GM21737 (cell line): ENCODE data around the gene ZFP64.
"Not testable (repeated sequence)": the region's sequence is repeated elsewhere in the genome, so short reads cannot be mapped to it uniquely, and the experiment has no call there.

Experiments
- ATAC-seq: cut with Tn5 transposase; IDR thresholded peaks from one replicate; pipeline ENCODE4 v1.9.1; 2021; ENCODE audit warnings: mild to moderate bottlenecking, moderate library complexity; ENCODE audit not compliant: unreplicated experiment

Gene ZFP64

DNA sequence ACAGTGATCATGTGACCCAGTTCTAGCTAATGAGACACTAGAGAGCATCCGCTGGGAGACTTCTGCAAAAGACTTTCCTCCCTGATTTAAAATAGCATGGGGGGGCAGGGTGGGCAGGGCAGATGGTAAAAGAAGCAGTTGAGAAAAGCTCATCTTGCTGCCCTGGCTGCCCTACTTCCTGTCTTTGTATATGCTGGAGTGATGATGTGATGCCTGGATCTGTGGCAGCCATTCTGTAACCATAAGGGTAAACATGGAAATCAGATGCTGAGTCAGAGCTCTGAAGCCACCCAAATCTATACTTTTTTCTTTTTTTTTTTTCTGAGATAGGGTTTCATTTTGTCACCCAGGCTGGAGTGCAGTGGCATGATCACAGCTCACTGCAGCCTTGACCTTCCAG lies 25.4 kb downstream of the ZFP64 start:
- no peak for ATAC-seq

DNA sequence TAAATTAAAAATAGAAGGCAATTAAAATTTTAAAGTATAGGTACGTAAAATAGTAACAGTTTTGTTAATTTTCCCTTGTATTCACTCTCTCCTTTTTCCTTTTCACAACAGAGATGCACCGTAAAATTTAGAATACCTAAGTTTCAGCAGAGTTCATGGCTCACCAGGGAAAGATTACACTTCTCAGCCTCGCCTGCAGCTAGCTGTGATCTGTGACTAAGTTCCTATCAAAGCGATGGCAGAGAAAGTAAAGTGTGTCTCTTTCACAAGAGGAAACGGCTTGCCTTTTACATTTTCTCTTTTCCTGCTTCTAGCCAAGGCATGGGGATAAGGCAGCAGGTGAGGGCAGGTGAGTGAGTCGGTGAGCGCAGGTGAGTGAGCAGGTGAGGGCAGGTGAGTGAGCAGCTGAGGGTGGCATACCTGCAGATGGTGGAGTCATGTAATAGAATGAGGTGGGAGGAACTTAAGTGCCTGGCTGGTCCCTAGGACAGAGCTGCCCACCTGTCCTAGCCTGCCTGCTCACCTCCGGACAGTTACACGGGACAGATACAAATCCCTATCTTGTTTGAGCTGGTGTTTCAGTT lies 30.9 kb downstream of the ZFP64 start:
- no peak for ATAC-seq

DNA sequence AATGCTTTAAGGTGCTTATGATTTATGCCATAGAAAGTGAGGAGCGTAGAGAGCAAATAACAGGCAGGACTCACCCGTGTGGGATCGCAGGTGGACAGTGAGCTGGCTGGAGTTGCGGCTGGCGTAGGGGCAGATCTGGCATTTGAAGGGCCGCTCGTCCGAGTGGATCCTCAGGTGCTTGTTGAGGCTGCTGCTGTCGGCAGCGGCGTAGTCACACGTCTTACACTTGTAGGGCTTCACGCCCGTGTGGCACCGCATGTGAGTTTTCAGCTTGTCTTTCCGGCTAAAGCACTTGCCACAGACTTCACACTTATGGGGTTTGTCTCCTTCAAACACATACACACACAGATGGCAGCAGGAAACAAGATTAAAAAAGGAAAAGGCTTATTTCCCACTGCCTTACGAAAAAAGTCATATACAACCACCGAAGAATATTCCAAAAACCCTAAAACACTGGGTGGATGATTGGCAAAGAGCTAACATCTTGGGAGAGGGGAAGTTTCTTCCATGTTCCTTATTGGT lies 31.5 kb downstream of the ZFP64 start:
- no peak for ATAC-seq

DNA sequence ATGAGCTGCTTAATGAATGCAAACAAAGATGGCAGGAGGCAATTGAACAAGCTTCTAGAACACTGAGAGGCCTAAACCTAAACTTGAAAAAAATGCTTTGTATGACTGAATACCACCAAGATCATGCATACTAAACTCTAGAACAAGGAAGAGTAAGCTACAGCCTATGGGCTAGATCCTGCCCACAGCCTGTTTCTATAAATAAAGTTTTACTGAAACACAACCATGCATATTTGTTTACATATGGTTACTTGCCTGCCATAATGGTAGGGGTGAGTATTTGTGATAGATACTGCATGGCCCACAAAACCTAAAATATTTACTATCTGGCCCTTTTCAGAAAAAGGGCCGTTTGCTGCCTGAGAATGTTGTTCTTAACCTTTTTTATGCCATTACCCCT lies 37.0 kb downstream of the ZFP64 start:
- ATAC-seq, result no peak

DNA sequence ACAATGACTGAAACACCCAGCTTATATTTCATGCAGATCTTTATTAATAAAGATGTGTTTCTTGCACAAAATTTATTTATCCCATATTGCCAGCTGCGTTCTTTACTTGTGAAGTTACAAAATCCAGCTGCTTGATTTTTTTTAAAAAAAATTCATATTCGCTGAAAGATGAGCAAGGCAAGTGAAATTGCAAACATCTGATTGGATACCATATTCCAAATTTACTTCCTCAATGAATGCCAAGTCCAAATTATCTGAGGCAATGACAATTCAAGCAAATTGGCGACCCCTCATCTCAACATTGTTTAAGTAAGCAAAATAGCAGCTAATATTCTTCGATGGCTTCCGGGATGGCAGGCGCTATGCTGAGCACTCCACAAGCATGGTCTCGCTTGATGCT lies 37.7 kb downstream of the ZFP64 start:
- ATAC-seq, result no peak

DNA sequence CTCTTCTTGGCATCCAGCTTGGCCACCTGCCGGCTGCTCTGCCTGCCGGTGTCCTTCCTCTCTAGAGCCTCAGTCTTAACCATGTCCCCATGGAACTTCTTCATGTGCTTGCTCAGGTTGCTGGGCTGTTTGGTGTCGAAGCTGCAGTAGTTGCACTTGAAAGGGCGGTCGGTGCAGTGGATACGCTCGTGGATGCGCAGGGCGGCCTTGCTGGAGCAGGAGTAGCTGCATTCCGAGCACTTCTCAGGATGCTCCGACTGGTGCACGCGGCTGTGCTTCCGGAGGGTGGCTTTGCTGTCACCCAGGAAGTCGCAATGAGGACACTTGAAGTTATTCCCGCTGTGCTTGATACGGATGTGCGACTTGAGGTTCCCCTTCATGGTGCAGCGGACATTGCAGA lies 38.7 kb downstream of the ZFP64 start:
- ATAC-seq, result no peak

DNA sequence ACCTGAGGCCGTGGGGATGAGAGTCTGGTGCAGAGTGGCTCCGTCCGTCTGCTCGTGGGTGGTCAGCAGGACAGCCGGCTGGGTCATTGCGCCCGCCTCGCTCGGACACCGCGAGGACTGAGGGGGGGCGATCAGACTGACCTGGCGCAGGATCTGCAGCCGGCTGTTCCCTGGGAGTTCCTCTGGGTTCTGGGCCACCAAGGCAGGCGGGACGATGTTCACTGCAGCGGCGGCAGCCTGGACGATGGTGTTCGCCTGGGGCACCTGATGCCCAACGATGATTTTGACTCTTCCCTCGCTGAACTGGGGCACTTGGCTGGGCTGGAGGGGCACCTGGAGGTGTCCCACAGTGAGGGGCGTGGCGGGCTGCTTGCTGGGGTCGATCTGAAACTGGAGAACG lies 39.2 kb downstream of the ZFP64 start:
- ATAC-seq, result no peak

DNA sequence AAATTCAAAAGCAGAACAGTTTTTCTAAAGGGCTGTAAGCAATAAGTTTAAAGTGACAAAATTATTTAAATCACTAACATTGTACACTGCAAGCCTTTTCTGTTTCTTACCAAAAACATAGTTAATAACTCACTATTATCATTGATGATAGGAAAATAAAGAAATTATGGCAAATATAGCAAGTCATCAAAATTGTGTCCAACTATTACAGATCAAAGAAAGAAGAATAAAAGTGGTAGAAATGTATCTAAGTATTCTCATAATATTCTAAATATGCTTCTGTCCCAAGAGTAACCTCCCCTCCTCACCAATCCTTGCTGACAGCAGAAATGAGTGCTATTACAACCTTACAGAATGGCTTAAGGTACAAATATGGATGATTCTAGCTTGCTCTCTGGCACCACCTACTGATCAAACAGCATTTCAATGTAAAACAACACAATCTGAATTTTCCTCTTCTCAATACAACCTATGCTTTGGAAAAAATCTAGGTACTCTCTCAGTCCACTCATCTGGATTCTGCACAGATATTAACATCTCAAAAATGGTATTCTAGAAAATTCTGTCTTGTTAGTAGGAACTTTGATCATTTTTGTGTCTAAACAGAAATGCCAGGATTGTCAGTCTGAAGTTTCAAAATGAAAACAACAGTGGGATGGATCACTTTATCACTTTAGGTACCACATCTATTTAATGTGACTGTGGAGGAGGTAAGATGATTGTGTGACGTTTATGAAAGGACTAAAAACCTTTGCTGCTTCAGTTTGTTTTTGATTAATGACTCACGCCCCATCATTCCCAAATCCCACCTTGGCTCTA lies 40.9 kb downstream of the ZFP64 start:
- ATAC-seq, result no peak

DNA sequence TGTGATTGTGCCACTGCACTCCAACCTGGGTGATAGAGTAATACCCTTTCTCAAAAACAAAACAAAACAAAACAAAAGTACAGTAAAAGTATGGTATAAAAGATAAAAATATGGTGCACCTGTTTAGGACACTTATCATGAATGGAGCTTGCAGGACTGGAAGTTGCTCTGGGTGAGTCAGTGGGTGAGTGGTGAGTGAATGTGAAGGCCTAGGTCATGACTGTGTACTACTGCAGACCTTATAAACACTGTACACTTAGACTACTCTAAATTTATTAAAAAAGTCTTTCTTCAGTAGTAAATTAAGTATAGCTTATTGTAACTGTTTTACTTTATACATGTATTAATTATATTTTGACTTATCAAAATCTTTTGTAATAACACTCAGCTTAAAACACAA lies 46.0 kb downstream of the ZFP64 start:
- ATAC-seq, result no peak

DNA sequence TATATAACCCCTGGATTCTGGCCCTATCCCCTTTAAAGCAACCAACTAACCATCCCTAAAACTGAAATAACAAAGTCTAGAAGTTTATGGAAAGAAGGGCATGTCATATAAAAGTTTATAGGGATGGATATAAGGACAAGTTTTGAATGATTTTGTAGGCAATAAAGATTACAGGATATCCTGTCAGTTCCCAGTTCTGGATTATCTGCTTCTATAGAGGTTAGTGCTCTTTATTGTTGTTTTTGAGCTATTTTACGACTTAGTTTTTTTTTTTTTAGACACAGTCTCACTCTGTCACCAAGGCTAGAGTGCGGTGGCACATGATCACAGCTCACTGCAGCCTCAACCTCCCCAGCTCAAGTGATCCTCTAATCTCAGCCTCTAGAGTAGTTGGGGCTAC lies 48.3 kb downstream of the ZFP64 start:
- ATAC-seq, result no peak

DNA sequence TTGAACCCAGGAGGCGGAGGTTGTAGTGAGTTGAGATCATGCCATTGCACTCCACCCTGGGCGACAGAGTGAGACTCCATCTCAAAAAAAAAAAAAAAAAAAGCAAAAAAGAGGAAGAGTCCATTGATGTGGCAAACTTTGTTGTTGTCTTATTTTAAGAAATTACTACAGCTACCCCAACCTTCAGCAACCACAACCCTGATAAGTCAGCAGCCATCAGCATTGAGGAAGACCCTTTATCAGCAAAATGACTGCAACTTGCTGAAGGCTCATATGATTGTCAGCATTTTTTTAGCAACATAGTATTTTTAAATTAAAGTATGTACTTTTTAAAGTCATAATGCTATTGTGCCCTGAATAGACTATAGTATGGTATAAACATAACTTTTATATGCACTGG lies 48.8 kb downstream of the ZFP64 start:
- no peak for ATAC-seq

DNA sequence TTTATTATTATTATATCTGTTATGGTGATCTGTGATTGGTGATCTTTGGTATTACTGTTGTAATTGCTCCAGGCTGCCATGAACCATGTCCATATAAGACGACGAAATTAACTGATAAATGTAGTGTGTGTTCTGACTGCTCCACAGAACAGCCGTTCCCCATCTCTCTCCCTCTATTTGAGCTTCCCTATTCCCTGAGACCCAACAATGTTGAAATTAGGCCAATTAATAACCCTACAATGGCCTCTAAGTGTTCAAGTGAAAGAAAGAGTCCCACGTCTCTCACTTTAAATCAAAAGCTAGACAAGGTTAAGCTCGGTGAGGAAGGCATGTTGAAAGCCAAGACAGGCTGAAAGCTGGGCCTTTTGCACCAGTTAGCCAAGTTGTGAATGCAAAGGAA lies 51.6 kb downstream of the ZFP64 start:
- no peak for ATAC-seq

DNA sequence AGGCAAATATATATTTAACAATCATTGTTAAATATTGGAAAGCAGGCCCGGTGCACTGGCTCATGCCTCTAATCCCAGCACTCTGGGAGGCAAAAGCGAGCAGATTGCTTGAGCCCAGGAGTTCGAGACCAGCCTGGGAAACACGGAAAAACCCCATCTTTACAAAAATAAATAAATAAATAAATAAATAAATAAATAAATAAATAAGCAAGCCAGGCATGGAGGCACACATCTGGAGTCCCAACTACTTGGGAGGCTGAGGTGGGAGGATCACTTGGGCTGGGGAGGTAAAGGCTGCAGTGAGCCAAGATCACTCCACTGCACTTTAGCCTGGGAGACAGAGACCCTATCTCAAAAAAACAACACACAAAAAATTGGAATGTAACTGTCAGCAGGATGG lies 53.7 kb downstream of the ZFP64 start:
- ATAC-seq, result no peak

DNA sequence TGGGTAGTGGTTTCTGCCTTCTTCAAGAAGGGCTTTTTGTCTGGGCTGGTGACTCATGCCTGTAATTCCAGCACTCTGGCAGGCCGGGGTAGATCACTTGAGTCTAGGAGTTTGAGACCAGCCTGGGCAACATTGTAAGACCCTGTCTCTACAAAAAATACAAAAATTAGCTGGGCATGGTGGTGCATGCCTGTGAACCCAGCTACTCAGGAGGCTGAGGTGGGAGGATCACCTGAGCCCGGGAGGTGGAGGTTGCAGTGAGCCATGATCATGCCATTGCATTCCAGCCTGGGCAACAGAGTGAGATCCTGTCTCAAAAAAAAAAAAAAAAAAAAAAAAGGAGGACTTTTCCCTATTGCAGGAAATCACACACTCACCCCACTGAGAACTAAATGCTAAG lies 57.9 kb downstream of the ZFP64 start:
- ATAC-seq, result not testable (repeated sequence)

DNA sequence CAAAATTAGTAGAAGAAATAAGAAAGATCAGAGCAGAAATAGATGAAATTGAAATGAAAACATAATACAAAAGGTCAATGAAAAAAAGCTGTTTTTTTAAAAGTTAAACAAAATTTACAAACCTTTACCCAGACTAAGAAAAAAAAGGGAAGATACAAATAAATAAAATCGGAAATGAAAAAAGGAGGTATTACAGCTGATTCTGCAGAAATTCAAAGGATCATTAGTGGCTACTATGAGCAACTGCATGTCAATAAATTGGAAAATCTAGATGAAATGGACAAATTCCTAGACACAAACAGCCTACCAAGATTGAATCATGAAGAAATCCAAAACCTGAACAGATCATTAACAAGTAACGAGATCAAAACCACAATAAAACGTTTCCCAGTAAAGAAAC lies 59.2 kb downstream of the ZFP64 start:
- no peak for ATAC-seq

DNA sequence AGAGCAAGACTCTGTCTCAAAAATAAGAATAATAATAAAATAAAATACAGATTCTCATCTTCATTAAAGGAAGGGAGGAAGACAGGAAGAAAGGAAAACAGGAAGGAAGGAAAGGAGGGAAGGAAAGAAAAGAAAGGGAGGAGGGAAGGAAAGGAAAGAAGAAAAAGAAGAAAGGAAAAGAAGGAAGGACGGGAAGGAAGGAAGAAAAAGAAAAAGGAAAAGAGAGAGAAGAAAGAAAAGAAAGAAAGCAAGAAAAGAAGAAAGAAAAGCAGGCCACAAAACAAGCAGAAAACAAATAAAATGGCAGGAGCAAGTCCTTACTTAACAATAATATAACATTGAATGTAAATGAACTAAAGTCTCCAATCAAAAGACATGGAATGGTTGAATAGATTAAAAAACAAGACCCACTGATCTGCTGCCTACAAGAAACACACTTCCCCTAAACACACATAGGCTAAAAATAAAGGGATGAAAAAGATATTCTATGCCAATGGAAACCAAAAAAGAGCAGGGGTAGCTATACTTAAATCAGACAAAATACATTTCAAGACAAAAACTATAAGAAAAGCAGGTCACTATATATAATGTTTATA lies 60.4 kb downstream of the ZFP64 start:
- no peak for ATAC-seq

DNA sequence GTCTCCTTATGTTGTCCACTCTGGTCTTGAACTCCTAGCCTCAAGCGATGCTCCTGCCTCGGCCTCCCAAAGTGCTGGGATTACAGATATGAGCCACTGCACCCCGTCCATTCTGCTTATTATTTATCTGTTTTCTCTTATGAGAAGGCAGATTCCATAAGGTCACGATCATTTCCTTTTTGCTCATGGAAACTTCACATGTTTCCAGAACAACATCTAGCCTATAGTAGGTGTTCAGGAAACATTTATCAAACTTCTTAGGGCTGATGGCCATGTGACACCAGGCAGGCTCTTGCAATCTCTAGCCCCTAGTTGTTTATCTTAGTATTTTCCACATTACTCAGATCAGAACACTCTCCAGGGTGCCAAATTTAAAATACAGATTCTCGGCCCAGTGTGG lies 61.2 kb downstream of the ZFP64 start:
- no peak for ATAC-seq

DNA sequence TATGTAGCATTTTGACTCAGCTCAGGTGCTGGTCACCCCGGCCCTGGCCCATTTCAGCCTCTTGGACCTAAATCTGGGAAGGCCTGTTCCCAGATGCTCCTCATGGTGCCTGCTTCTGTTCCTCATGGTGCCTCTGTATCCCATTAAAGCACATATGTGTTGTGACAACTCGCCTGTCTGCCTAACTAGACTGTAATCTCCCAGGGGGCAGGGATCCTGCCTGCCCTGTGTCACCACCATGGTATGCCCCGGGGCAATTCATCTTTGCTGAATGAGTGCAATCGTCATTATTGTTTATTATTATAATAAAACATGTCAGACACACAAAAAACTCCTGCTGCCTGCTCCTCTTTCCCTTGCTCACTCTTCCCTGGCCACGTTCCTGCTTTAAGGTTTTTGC lies 62.0 kb downstream of the ZFP64 start:
- ATAC-seq, result no peak

DNA sequence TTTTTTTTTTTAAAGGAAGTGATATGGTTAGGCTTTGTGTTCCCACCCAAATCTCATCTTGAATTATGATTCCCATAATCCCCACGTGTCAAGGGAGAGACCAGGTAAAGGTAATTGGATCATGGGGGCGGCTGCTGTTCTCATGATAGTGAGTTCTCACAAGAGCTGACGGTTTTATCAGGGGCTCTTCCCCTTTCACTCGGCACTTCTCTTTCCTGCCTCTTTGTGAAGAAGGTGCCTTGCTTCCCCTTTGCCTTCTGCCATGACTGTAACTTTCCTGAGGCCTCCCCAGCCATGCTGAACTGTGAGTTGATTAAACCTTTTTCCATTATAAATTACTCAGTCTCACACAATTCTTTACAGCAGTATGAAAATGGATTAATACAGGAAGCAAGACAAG lies 64.3 kb downstream of the ZFP64 start:
- no peak for ATAC-seq

DNA sequence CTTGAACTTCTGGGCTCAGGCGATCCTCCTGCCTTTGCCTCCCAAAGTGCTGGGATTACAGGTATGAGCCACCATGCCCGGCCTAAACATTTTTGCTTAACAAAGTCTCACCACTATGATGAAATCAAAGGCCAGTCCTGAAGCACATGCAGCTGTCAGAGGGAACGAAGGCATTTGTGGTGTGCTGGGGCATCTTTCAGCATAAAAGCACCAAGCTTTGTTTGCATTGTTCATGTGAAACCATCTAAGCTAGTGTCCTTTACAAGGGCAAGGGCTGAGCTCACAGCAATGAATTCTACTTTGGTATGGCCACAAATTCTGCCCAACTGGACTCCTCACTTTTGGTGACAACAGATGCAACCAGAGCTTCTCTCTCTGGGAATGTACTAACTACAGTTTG lies 66.8 kb downstream of the ZFP64 start:
- no peak for ATAC-seq

DNA sequence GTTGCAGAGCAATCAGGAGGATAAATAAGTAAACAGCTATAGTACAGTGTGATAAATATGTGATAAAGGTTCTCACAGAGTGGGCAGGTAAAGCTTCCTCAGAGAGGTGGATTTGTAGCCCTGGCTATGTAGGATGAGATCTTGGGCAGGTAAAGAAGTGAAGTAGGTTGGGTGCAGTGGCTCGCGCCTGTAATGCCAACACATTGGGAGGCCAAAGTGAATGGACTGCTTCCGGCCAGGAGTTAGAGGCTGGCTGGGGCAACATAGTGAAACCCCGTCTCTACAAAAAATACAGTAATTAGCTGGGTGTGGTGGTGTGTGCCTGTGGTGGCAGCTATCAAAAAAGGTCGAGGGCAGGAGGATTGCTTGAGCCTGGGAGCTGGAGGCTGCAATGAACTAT lies 72.9 kb downstream of the ZFP64 start:
- no peak for ATAC-seq

DNA sequence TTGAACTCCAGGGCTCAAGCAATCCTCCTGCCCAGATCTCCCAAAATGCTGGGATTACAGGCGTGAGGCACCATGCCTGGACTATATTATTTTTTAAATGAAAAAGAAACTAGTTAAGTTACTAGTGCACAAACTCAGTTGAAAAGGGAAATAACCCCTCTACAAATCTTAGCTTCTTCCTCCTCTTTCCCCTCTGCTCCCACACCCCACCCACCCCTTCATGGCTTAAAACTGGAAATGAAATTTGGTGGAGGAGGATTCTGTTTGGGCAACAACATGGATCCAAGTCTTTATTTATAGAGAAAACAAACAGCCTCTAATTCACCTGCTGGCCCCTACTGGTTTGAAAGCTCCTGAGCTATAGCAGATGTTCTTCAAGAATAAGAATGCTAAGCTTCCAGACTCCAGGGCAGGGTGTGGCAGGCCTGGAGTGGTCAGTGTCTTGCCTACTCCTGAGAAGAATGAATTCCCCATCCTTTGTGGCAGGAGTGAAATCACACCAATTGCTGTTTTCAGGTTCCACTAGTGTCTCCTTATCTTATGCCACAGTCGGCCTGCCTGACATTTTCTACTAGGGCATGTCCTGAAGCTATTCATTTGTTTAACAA lies 73.5 kb downstream of the ZFP64 start:
- no peak for ATAC-seq
